Activated CD8-positive, alpha-beta memory T cell treated with anti-CD3 and anti-CD28 coated beads, Interleukin-2, amount 50 U/mL, for 24 hours (primary cell): ENCODE results near the gene NR1I2.

Source experiments
- DNase-seq: peaks from one replicate; pipeline ENCODE4 v3.0.0-alpha.2; 2020; ENCODE audit errors: extremely low read depth

NR1I2 gene

GRCh38 chr3:119819806-119820205, 37.9 kb downstream of the NR1I2 start:
- DNase-seq = no peak

- DNase-seq = no peak
Measured at GRCh38 chr3:119825820-119826219, 43.9 kb downstream of the NR1I2 start.

GRCh38 chr3:119826711-119827608, 45.1 kb downstream of the NR1I2 start:
- no peak for DNase-seq

- DNase-seq = no peak
Measured at GRCh38 chr3:119829420-119829819, 47.5 kb downstream of the NR1I2 start.

- no peak for DNase-seq
Measured at GRCh38 chr3:119831022-119831421, 49.1 kb downstream of the NR1I2 start.

GRCh38 chr3:119831941-119832371, 50.1 kb downstream of the NR1I2 start:
- DNase-seq = no peak

- DNase-seq = no peak
Measured at GRCh38 chr3:119834754-119835370, 53.0 kb downstream of the NR1I2 start.

GRCh38 chr3:119835556-119835955, 53.7 kb downstream of the NR1I2 start:
- no peak for DNase-seq

GRCh38 chr3:119841808-119842471, 60.0 kb downstream of the NR1I2 start:
- DNase-seq = no peak

- no peak for DNase-seq
Measured at GRCh38 chr3:119849126-119849525, 67.2 kb downstream of the NR1I2 start.

GRCh38 chr3:119856695-119857094, 74.8 kb downstream of the NR1I2 start:
- no peak for DNase-seq

- no peak for DNase-seq
Measured at GRCh38 chr3:119858957-119859356, 77.1 kb downstream of the NR1I2 start.

- DNase-seq = no peak
Measured at GRCh38 chr3:119859728-119860127, 77.8 kb downstream of the NR1I2 start.

GRCh38 chr3:119861681-119862080, 79.8 kb downstream of the NR1I2 start:
- DNase-seq = no peak

GRCh38 chr3:119862616-119863015, 80.7 kb downstream of the NR1I2 start:
- no peak for DNase-seq

GRCh38 chr3:119864476-119864875, 82.6 kb downstream of the NR1I2 start:
- no peak for DNase-seq
